Panc1 (cell line): ENCODE data around the gene RMC1.

Source experiments
- POLR2AphosphoS5 ChIP-seq: IDR thresholded peaks from 2 replicates; pipeline ENCODE4 v1.6.1; 2012; ENCODE audit warnings: mild to moderate bottlenecking, low read depth, low read length, moderate library complexity
- TF ChIP-seq, protein P1 (sequence below): fragments of 450-650 bp; IDR thresholded peaks from 2 replicates; pipeline ENCODE4 v1.5.1; 2017; ENCODE audit warnings: mild to moderate bottlenecking
- TF ChIP-seq, protein P2 (sequence below), 2 experiments: IDR thresholded peaks; 2 replicates each; pipeline ENCODE4 v1.6.1; 2011 to 2012; ENCODE audit warnings: low read depth in 2 of 2, control low read depth in 1 of 2, low read length in 1 of 2, mild to moderate bottlenecking in 1 of 2, moderate library complexity in 1 of 2; ENCODE audit not compliant: insufficient read depth in 1 of 2

DNA sequence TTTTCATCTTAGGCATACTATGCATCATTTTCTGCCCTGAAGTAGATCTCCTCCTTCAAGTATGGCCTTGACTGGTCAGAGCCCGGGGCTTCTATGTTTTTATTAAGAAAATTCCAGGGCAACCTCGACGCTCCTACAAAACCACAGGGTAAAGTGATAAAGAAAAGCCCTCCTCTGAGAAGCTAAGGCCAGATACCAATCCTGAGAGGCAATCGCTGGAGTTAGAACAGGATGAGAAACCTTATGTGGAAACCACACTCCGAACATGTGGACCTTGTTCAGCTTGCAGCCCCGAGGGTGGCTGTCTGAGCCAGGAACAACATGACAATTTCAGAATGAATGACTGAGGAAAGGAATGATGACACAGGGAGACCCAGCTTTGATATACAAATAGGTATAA, 35.6 kb downstream of the RMC1 start:
- TF ChIP-seq, protein P1, sequence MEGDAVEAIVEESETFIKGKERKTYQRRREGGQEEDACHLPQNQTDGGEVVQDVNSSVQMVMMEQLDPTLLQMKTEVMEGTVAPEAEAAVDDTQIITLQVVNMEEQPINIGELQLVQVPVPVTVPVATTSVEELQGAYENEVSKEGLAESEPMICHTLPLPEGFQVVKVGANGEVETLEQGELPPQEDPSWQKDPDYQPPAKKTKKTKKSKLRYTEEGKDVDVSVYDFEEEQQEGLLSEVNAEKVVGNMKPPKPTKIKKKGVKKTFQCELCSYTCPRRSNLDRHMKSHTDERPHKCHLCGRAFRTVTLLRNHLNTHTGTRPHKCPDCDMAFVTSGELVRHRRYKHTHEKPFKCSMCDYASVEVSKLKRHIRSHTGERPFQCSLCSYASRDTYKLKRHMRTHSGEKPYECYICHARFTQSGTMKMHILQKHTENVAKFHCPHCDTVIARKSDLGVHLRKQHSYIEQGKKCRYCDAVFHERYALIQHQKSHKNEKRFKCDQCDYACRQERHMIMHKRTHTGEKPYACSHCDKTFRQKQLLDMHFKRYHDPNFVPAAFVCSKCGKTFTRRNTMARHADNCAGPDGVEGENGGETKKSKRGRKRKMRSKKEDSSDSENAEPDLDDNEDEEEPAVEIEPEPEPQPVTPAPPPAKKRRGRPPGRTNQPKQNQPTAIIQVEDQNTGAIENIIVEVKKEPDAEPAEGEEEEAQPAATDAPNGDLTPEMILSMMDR = no peak
- TF ChIP-seq POLR2AphosphoS5 = no peak
- TF ChIP-seq, protein P2, sequence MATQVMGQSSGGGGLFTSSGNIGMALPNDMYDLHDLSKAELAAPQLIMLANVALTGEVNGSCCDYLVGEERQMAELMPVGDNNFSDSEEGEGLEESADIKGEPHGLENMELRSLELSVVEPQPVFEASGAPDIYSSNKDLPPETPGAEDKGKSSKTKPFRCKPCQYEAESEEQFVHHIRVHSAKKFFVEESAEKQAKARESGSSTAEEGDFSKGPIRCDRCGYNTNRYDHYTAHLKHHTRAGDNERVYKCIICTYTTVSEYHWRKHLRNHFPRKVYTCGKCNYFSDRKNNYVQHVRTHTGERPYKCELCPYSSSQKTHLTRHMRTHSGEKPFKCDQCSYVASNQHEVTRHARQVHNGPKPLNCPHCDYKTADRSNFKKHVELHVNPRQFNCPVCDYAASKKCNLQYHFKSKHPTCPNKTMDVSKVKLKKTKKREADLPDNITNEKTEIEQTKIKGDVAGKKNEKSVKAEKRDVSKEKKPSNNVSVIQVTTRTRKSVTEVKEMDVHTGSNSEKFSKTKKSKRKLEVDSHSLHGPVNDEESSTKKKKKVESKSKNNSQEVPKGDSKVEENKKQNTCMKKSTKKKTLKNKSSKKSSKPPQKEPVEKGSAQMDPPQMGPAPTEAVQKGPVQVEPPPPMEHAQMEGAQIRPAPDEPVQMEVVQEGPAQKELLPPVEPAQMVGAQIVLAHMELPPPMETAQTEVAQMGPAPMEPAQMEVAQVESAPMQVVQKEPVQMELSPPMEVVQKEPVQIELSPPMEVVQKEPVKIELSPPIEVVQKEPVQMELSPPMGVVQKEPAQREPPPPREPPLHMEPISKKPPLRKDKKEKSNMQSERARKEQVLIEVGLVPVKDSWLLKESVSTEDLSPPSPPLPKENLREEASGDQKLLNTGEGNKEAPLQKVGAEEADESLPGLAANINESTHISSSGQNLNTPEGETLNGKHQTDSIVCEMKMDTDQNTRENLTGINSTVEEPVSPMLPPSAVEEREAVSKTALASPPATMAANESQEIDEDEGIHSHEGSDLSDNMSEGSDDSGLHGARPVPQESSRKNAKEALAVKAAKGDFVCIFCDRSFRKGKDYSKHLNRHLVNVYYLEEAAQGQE (IDR thresholded peaks at IDR 0.05; ENCODE audit: insufficient read depth in 1 of 2, low read depth in 2 of 2, low read length in 1 of 2) = no peak
